Measurements from ENCODE around the gene MEF2A.

The MEF2A gene

DNA sequence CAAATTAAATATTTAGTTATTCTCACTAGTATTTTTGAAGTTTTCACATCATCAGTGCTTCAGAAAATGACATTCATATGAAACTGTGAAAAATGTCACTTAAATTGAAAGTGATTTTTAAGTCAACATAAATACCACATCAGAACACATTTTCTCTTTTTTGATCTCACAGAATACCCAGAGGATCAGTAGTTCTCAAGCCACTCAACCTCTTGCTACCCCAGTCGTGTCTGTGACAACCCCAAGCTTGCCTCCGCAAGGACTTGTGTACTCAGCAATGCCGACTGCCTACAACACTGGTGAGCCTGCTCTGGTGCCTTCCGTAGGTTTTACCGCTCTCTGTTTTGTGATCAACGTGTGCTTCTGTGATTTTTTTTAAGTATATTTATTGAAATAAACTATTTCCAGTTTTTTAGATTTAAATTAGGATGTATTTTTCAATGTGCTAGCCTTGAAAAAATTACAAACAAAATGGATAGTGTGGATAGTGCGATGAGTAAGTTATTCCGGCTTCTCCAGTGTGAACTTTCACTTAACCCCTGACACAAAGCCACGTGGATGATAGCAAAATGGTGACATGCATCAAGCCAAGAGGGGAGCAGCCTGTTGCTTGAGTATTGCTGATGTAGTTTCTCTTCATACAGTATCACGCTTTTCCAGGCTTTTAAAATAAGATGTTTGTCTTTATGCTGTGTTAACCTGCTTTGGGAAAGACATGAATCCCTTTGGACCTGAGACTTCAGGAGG is 140.9 kb downstream of the MEF2A start:
- DNase-seq, result no peak

DNA sequence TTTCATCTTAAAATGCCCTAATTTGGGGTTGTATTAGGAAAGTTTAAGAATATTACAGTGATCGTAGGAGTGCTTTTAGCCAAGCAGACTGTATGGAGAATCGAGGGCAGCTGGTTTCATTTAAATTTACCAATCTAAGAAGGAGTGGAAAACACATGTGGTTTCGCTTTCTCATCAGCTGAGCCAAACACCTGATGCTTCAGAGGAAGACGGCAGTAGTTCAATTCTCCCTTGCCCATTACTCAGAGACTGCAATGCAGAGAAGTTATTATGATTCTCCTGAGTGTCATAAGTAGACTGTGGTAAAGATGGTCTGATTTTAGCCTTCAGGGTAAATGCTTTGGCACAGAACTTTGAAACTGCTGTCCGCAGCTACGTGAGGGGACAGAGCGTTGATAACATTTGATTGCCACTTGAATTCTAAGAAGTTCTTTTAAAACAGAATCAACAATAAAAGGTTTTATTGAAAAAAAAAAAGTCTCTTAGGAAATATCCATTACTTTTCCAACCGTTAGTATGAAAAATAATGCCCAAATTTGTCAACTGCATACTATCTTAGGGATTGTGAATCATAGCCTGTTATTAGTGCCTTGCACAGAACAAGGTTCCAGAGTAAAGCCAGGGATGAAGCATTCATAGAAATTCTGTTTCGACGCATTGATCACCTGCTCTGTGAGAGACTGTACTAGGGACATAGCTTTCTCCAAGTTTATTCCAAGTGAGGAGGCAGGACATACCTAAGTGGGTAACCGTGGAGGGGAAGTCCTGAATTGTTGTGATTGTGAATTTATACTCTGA is 141.9 kb downstream of the MEF2A start:
- DNase-seq, result no peak

DNA sequence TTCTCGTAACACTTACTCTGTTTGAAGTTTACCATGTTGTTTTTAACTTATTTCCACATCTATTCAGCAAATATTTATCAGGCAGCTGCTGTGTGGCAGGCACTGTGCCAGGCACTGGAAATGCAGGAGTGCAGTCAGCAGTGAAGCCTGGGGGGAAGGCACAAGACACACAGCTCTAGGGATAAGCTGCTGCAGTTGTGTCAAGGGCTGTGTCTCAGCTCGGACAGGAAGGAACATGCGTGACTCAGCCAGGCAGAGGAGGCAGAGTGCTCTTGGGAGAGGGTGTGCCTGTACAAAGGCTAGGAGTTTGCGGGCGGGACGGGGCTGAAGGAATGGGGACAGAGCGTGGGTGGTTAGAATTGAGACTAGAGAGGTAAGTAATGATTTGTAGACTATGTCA is 142.8 kb downstream of the MEF2A start:
- DNase-seq, result no peak

DNA sequence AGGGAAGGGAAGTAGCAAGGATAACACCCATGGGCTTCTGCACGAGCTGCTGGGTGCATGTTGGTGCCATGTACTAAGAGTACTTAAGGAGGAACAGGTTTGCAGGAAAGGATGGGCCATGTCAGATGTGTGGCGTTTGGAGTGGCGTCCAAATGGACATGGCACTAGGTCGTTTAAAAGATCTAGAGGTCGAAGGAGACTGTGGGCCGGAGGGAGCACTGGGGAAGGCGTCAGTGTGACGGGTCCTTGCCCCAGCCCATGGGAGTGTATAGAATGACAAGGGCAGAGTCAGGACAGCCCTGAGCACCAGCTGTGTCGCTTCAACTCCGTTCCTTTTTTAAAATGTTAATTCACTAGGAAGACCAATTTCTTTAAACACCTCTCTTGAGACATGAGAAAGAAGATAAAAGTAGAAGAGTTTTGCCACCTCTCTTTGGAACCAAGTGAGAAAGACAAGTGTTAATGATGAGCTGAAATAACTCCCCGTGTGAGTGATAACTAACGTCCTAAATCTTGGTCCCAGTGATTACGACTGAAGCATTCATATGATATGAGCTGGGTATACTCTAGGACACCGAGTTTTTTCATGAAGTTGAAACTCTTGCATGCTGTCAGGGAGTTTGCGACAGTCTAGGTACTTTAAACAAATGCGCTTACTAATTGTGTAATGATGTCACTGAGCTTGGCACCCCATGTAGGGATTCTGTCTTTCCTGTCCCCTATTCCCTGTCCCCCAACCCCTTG is 143.6 kb downstream of the MEF2A start:
- no peak for DNase-seq

DNA sequence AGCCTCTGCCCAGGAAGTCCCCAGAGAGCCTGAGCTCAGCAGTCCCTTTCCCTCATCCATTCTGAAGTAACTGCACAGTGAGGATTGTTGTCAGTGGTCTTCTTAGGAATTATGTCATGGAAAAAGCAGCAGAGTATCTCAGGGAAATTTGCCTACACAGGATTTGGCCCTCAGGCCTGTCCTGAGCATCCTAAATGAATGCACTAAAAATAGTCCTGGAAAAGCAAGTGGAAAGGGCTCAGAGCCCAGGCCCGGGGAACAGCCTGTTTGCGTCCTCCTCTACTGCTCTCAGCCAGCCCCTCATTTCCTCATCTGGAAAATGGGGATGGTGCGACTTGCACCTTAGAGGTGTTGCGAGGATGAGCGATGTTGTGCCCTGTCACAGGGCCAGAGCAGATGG is 145.8 kb downstream of the MEF2A start:
- no peak for DNase-seq

DNA sequence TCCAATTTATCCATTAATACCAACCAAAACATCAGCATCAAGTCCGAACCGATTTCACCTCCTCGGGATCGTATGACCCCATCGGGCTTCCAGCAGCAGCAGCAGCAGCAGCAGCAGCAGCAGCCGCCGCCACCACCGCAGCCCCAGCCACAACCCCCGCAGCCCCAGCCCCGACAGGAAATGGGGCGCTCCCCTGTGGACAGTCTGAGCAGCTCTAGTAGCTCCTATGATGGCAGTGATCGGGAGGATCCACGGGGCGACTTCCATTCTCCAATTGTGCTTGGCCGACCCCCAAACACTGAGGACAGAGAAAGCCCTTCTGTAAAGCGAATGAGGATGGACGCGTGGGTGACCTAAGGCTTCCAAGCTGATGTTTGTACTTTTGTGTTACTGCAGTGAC is 146.6 kb downstream of the MEF2A start:
- DNase-seq, result no peak

DNA sequence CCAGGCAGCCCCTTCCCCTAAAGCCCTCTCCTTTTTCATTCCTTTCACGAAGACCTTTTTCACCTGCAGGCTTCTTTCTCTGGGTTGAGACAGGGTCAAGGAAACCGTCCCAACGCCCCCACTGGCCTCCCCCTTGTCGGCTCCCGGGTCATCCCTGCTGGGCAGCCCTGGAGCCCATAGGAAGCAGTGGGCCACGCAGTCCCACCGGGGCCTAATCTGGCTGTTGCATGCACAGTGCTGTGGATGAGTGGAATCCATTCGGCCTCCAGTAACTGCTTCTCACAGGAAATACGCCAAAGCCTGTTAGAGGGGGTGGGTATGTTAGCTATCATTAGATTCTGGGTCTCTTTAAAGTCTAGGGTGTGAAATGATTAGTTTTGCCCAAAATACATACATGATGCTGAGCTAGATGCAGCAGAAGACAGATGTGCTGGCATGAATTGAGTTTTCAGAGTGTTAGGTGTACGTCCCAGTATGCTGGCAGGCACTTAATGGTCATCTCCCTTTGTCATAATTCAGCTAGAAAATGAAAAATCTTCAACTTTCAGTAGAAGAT is 150.8 kb downstream of the MEF2A start:
- no peak for DNase-seq

DNA sequence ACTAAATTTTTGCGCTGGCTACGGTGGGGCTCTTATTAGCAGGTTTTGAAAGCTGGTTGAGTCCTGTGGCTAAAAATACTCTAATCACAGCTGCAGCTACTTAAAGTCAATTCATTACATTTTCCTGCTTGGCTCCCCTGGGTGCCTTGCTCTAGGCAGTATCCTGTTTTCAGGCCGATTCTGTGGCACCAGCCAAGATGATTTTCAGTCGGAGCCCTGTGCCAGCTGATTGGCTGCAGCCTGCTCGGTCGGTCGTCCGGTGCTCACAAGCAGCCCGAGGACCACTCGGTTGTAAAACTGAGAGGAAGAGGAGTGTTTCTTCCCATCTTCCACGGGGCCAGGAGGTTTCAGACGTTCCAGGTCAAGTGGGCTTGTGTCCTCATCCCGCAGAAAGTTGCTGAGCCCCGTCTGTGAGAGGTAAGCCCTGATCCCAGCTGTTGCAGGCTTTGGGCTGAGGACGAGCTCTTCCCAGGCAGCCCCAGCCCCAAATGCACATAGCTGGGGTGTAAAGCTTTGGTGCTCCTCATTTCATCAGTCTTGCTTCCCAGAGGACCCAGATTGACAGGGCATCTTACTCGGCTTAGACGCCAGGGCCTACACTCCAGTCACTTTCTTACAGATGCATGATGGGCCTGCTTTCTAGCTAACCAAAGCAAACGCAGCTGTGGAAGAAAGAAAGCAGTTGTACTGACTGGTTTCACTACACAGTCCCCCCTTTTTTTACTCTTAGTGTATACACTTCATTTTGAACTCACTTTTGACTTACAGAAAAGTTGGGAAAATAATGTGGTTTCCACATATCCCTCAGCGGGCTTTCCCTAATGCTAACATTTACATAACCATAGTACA is 151.6 kb downstream of the MEF2A start:
- DNase-seq, result no peak

DNA sequence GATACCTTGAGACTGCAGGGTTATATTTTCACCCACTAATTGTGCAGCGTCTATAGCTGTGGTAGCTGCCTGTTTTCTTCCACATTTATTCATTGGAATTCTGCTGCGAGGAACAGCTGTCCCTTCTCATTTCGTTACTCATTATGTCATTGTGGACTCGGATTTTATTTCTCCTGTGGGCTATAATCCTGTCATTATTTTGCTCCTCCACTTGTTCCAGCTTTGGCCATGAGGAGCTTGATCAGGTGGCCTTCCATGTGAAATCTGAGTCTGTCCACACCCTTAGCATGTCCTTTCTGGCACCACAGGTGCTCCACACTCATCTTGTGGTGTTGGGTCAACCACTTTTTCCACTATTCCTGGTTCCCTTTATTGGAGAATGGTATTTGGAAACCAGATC is 152.6 kb downstream of the MEF2A start:
- DNase-seq, result no peak

DNA sequence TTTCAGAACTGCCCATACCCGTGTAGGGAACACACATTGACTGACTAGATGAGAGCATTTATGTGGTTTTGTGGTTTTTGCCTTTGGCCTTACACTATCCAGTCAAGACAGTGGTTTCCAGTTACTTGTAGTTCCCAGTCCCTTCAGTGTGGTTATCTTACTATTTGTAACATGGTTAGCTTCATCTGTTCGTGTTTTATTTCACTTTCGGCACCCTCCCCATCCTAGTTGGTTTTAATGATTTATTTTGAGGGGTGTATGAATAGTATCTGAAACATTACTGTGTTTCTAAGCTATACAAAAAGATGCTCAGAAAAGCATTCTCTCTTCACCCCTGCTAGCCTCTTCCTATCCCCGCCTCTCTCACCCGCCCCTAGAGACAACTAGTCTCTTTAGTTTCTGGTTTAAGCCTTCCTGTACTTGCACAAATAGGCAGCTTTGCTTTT is 153.3 kb downstream of the MEF2A start:
- DNase-seq, result no peak

DNA sequence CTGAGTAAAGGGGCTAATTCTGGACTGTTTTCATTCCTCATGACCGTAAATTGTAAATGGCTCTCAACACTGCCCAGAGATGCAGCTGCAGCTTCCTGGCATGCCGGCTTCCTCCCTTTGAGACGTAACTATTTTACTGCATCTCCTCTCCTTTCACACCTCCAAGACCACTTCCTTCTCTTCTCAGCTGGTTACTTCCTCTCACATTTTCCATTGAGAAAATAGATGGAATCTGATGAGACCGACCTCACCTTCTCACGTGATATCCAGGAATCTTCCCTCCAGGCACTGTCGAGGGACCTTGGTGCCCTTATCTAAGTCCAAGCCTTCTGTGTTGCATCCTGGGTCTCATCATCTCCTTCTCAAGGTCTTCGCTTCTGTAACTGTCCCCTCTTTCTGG is 154.7 kb downstream of the MEF2A start:
- no peak for DNase-seq

DNA sequence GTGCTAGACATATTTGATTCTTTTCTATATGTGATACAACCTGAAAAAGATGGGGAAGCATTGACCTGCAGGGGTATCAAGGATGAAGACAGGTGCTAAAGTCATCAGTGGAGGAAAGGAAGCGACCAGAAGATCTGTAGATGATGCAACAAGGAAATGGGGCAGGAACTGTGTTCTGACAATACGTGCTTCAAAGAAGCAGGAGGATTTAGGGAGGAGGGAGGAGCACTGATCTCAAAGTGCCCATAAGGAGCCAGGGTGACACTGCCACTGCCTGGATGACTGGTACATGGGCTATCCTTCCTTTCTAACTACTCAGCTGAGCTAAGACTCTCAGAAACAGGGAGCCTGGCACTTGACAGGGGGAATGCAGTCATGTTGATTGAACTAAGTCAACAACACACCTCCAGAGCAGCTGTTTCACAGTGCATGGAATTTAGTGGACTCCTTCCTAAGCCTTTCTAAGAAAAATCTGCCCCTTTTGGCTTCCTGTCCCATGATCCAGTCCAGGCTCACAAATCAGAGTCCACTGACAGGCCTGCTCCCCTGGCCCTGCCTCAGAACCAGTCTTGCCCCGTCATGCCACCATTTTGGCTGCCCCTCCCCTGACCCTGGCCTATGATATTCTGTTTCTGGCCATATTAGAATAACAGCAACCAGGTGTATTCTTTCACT is 155.5 kb downstream of the MEF2A start:
- no peak for DNase-seq

DNA sequence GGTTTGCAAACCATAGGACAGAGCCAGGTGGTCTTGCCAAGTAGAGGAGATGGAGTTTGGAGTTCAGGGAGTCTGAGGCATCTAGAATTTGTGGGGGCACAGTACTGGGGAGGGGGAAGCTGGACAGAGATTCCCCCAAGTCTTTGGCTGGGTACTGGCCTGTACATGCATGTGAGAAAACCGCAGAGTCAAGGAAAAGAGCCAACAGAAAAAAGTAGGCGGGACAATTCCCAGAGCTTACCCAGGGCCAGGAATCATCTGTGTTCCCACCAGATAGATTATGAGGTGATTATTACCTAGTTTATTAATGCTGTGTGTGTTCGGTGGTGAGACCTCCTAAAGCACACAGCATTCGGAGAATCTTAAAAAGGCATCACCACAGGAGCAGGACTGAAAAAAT is 156.1 kb downstream of the MEF2A start:
- DNase-seq, result no peak

DNA sequence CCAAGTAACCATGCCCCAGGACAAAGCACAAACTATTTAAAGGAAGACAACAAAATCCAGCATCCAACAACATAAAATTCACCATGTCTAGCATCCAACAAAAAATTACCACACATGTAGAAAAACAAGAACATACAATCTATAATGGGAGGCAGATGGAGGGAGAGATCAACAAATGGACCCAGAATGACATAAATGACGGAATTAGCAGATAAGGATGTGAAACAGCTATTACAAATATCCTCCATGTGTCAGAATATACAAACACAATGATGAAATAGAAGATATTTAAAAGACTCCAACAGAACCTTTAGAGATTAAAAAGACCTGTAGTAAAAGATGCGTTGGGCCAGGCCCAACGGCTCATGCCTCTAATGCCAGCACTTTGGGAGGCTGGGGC is 156.6 kb downstream of the MEF2A start:
- no peak for DNase-seq

DNA sequence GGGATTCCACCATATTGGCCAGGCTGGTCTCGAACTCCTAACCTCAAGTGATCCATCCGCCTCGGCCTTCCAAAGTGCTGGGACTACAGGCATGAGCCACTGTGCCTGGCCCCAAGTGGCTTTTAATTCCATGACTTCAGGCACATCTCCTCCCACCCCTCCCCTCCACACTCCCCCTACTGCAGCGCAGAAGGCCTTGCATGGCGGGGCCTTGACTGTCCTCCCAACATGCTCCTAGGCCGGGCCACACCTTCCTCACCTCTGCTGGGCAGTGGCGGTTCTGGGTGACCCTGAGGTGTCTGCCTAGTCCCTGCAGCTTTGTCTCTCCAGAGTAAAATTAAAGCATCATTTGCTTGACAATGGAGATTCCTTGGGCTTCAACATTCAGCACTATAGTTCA is 160.5 kb downstream of the MEF2A start:
- DNase-seq, result no peak

DNA sequence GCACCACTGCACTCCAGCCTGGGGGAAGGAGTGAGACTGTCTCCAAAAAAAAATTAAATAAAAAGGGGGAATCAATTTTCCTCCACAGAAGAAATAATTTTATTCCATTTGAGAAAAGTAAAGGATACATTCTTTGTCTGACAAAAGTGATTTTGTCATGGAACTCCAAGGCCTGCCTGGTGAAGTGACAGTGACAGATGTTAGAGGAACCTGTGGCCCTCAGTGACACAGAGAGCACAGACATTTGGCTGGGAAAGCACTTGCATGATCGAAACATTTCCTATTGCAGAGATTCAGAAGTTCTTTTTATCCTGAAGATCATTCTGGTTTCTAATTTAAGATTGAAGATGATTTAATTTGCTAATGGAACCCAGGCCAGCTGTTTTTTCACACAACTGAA is 161.5 kb downstream of the MEF2A start:
- DNase-seq, result no peak

DNA sequence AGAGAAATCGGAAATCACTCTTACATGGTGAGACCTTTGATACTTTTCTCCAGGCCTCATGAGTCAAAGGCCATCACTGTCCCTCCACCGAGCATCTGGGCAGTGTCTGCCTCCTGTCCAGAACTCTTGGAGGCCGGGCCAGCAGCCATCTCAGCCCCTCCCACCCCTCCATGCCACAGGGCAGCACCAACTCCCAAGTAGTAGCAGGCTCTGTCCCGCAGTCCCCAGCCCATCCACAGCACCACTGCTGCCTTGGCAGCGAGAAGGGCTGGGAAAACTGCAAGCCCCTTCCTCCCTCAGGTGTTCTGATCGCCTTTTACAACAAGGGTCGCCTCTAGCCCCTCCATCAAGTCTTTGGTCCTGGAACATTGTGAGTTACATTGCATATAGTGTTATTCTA is 161.9 kb downstream of the MEF2A start:
- no peak for DNase-seq

DNA sequence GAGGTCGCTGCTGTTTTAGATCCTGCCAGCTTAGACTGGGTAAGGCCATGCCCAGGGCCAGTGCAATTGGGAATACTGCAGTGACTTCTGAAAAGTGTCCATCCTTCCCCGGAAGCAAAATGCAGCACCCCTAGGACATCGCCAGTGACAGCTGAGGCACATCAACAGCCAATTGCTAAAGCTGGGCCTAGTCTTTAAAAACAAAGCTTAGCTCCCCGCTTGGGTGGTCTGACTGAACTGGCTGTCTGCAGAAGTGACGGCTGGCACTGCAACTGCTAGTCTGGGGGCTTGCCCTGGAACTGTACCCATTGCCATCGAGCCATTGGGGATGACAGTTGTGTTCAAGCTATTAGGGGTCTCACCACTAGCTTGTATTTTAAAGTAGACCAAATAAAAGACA is 163.1 kb downstream of the MEF2A start:
- DNase-seq, result no peak

DNA sequence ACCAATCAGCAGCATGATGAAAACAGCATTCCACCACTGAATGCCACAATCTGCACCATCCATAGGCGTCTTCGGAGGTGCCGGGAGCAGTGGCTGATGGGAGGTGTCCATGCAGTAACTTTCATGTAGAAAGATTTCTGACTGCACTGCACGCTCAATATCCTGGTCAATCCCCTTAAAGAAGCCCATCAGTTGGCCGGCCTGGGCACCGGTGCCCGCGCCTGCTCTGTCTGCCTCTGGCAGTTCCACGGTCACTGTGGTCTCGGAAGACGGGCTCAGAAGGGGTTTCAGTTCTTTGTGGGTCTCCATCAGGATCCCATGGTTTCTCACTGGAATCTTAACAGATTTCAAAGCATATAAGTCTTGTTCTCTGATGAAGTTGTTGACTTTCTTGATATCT is 163.5 kb downstream of the MEF2A start:
- DNase-seq, result no peak

DNA sequence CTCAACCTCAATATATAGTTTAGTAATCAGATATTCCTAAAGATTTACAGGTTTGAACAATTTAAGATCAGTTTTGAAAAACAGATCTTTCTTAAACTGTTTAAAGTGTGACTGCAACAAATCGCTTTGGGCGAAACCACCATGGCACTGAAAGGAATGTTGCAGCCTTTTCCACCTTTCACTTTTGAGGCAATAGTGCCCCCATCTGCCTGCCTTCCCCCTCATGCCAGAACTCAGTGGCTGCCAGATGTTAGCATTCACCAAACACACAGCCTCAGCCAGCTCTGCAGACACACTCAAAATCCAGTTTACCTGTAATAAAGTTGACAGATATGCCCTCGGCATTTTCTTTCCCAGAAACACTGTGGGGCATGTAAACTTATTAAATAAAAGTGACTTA is 164.1 kb downstream of the MEF2A start:
- no peak for DNase-seq

DNA sequence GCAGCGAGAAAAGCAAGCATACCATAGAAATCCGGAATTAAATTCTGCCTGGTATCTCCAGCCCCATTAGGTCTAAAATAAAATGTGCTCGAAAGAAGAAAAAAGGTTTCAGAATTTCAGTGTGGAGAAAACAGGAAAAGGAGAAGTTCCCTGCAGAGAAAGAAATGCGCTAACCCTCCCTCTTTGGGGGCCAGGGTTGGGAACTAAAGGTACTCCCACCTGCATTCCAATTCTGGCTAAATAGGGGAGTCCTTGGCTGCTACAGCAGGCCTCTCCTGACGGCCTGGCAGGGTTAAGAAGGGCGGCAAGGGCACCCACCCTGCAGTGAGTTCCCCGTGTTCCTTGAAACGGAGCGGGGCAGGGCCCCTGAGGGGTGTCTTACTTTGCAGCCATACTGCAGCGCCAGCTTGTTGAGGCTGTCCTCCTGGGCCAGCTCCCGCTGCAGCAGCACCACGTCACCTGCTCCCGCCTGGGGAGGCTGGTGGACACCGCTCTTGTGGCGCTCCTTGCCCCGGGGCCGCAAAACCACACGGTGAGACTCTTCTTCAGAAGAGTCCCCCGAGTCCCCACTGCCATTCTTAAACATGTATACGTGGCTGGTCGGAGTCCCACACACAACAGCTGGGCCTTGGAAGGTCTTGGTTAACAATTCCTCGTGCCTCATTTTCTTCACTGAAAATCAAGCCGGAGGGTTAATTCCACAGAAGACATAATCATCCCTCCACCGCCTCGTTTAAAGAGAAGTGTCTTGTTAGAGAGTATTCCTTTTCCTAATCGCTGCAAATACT is 165.7 kb downstream of the MEF2A start:
- DNase-seq, result no peak
